ENCODE data around the gene AQP2.

Gene AQP2

GRCh38 chr12:49975318-49975761 lies 24.8 kb downstream of the AQP2 start:
- H3K36me3 ChIP-seq (ENCODE audit: insufficient read depth, low read length), result no peaks in the 10 kb centered on the region
- no peaks in the 10 kb centered on the region for H3K27me3 ChIP-seq (ENCODE audit: insufficient read depth, low read length, poor library complexity, severe bottlenecking)
- no peaks in the 10 kb centered on the region for H3K79me2 ChIP-seq (ENCODE audit: insufficient read depth, low read length)
- no peaks in the 10 kb centered on the region for H3F3A ChIP-seq (ENCODE audit: low read depth)
- no peak overlapping the region for H3K9ac ChIP-seq (ENCODE audit: low read depth, low read length, poor library complexity, severe bottlenecking)
- H3K4me2 ChIP-seq (ENCODE audit: low read depth, low read length, poor library complexity, severe bottlenecking), result no peak overlapping the region
- no peak overlapping the region for H2AFZ ChIP-seq (ENCODE audit: low read length)
- H3K9me3 ChIP-seq (ENCODE audit: insufficient read depth, low read depth, low read length), result no peaks in the 10 kb centered on the region
- TF ChIP-seq EZH2phosphoT487 (IDR thresholded peaks at IDR 0.05; ENCODE audit: borderline replicate concordance), result no peak
- TF ChIP-seq, protein P1, sequence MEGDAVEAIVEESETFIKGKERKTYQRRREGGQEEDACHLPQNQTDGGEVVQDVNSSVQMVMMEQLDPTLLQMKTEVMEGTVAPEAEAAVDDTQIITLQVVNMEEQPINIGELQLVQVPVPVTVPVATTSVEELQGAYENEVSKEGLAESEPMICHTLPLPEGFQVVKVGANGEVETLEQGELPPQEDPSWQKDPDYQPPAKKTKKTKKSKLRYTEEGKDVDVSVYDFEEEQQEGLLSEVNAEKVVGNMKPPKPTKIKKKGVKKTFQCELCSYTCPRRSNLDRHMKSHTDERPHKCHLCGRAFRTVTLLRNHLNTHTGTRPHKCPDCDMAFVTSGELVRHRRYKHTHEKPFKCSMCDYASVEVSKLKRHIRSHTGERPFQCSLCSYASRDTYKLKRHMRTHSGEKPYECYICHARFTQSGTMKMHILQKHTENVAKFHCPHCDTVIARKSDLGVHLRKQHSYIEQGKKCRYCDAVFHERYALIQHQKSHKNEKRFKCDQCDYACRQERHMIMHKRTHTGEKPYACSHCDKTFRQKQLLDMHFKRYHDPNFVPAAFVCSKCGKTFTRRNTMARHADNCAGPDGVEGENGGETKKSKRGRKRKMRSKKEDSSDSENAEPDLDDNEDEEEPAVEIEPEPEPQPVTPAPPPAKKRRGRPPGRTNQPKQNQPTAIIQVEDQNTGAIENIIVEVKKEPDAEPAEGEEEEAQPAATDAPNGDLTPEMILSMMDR (conservative IDR thresholded peaks at IDR 0.05; ENCODE audit: low read length), result no peak
- no peaks in the 10 kb centered on the region for H3K4me1 ChIP-seq (ENCODE audit: insufficient read depth, low read length, poor library complexity, severe bottlenecking)
- no peaks in the 10 kb centered on the region for H4K20me1 ChIP-seq (ENCODE audit: insufficient read depth, low read length, poor library complexity, severe bottlenecking)
- H3K9me2 ChIP-seq (replicated peaks; ENCODE audit: low read depth, low read length), result no peaks in the 10 kb centered on the region
- no peak overlapping the region for H3K4me3 ChIP-seq (ENCODE audit: low read length, poor library complexity, severe bottlenecking)

- Histone ChIP-seq H3K4me3 (ENCODE audit: low read length, poor library complexity, severe bottlenecking) (no peak overlapping the region), H3K9ac (ENCODE audit: low read depth, low read length, poor library complexity, severe bottlenecking) (no peak overlapping the region), H3F3A (ENCODE audit: low read depth) (no peaks in the 10 kb centered on the region), H2AFZ (ENCODE audit: low read length) (no peak overlapping the region), H3K36me3 (ENCODE audit: insufficient read depth, low read length) (no peaks in the 10 kb centered on the region), H3K9me2 (replicated peaks; ENCODE audit: low read depth, low read length) (no peaks in the 10 kb centered on the region), H3K79me2 (ENCODE audit: insufficient read depth, low read length) (no peaks in the 10 kb centered on the region), H3K9me3 (ENCODE audit: insufficient read depth, low read depth, low read length) (no peaks in the 10 kb centered on the region), H4K20me1 (ENCODE audit: insufficient read depth, low read length, poor library complexity, severe bottlenecking) (no peaks in the 10 kb centered on the region), H3K4me1 (ENCODE audit: insufficient read depth, low read length, poor library complexity, severe bottlenecking) (no peaks in the 10 kb centered on the region), H3K4me2 (ENCODE audit: low read depth, low read length, poor library complexity, severe bottlenecking) (no peak overlapping the region), H3K27me3 (ENCODE audit: insufficient read depth, low read length, poor library complexity, severe bottlenecking) (no peaks in the 10 kb centered on the region)
- TF ChIP-seq, protein P1 (conservative IDR thresholded peaks at IDR 0.05; ENCODE audit: low read length), result no peak
- no peak for TF ChIP-seq EZH2phosphoT487 (IDR thresholded peaks at IDR 0.05; ENCODE audit: borderline replicate concordance)
These were observed 26.0 kb downstream of the AQP2 start for GRCh38 chr12:49976557-49976956.

- Histone ChIP-seq H2AFZ (ENCODE audit: low read length) (no peak overlapping the region), H3K9me3 (ENCODE audit: insufficient read depth, low read depth, low read length) (no peaks in the 10 kb centered on the region), H3K4me1 (ENCODE audit: insufficient read depth, low read length, poor library complexity, severe bottlenecking) (no peaks in the 10 kb centered on the region), H3F3A (ENCODE audit: low read depth) (no peaks in the 10 kb centered on the region), H3K79me2 (ENCODE audit: insufficient read depth, low read length) (no peaks in the 10 kb centered on the region), H3K36me3 (ENCODE audit: insufficient read depth, low read length) (no peaks in the 10 kb centered on the region), H3K4me2 (ENCODE audit: low read depth, low read length, poor library complexity, severe bottlenecking) (no peak overlapping the region), H3K27me3 (ENCODE audit: insufficient read depth, low read length, poor library complexity, severe bottlenecking) (no peaks in the 10 kb centered on the region), H3K4me3 (ENCODE audit: low read length, poor library complexity, severe bottlenecking) (no peak overlapping the region), H4K20me1 (ENCODE audit: insufficient read depth, low read length, poor library complexity, severe bottlenecking) (no peaks in the 10 kb centered on the region), H3K9ac (ENCODE audit: low read depth, low read length, poor library complexity, severe bottlenecking) (no peak overlapping the region), H3K9me2 (replicated peaks; ENCODE audit: low read depth, low read length) (no peaks in the 10 kb centered on the region)
- no peak for TF ChIP-seq EZH2phosphoT487 (IDR thresholded peaks at IDR 0.05; ENCODE audit: borderline replicate concordance)
- TF ChIP-seq, protein P1 (conservative IDR thresholded peaks at IDR 0.05; ENCODE audit: low read length), result no peak
These were observed 27.6 kb downstream of the AQP2 start for GRCh38 chr12:49978125-49978524.
